OCI-LY3 (cell line): Measurements from ENCODE around the gene PTPN21.

Experiments used
- H2AFZ ChIP-seq: fragments of 200-600, 300-600 bp; shearing (Covaris generic); 2 replicates; pipeline ENCODE4 v1.6.0; 2014; ENCODE audit warnings: antibody characterized with exemption, low read depth, low read length
- H3K27ac ChIP-seq: fragments of 200-600, 300-600 bp; sonication (generic); 2 replicates; pipeline ENCODE4 v1.5.1; 2014; ENCODE audit warnings: mild to moderate bottlenecking, low read length, moderate library complexity, mixed read lengths
- H3K27me3 ChIP-seq: fragments of 200-600, 300-600 bp; sonication (generic); 2 replicates; pipeline ENCODE4 v1.6.1; 2014; ENCODE audit warnings: low read depth, low read length, mixed read lengths
- H3K36me3 ChIP-seq: fragments of 200-600, 300-600 bp; sonication (generic); replicated peaks from 2 replicates; pipeline ENCODE3; 2014; ENCODE audit warnings: low read depth, low read length, mixed read lengths
- H3K4me1 ChIP-seq: fragments of 300-600, 200-600 bp; sonication (generic); 2 replicates; pipeline ENCODE4 v1.6.1; 2014; ENCODE audit warnings: low read length, mixed read lengths
- H3K4me2 ChIP-seq: fragments of 200-600, 300-600 bp; sonication (generic); 2 replicates; pipeline ENCODE4 v1.6.1; 2014; ENCODE audit warnings: low read length, mixed read lengths
- H3K4me3 ChIP-seq: fragments of 300-600, 200-600 bp; sonication (generic); 2 replicates; pipeline ENCODE4 v1.5.1; 2014; ENCODE audit warnings: antibody characterized with exemption, mild to moderate bottlenecking, low read length, moderate library complexity
- H3K79me2 ChIP-seq: fragments of 300-600, 200-600 bp; shearing (Covaris generic); 2 replicates; pipeline ENCODE4 v1.6.1; 2014; ENCODE audit warnings: mild to moderate bottlenecking, low read length, mixed read lengths
- H3K9ac ChIP-seq: fragments of 300-600, 200-600 bp; shearing (Covaris generic); 2 replicates; pipeline ENCODE4 v1.6.0; 2014; ENCODE audit warnings: mild to moderate bottlenecking, low read length, moderate library complexity
- H3K9me3 ChIP-seq: fragments of 200-600, 300-600 bp; shearing (Covaris generic); 2 replicates; pipeline ENCODE4 v1.6.1; 2014; ENCODE audit warnings: low read length, mixed read lengths; ENCODE audit not compliant: insufficient read depth
- H4K20me1 ChIP-seq: fragments of 200-600, 300-600 bp; sonication (generic); 2 replicates; pipeline ENCODE4 v1.6.1; 2016; ENCODE audit warnings: low read length, mixed read lengths; ENCODE audit not compliant: insufficient read depth
- EZH2phosphoT487 ChIP-seq: fragments of 200-600 bp; shearing (Covaris generic); IDR thresholded peaks from 2 replicates; pipeline ENCODE4 v1.6.1; 2018; ENCODE audit warnings: antibody characterized with exemption, mixed run types, low read depth
- TF ChIP-seq, protein P1 (sequence below): fragments of 200-600, 300-600 bp; sonication (generic); IDR thresholded peaks from 2 replicates; pipeline ENCODE4 v1.5.1; 2014; ENCODE audit warnings: antibody characterized with exemption, low read length, low read depth

PTPN21 gene

DNA sequence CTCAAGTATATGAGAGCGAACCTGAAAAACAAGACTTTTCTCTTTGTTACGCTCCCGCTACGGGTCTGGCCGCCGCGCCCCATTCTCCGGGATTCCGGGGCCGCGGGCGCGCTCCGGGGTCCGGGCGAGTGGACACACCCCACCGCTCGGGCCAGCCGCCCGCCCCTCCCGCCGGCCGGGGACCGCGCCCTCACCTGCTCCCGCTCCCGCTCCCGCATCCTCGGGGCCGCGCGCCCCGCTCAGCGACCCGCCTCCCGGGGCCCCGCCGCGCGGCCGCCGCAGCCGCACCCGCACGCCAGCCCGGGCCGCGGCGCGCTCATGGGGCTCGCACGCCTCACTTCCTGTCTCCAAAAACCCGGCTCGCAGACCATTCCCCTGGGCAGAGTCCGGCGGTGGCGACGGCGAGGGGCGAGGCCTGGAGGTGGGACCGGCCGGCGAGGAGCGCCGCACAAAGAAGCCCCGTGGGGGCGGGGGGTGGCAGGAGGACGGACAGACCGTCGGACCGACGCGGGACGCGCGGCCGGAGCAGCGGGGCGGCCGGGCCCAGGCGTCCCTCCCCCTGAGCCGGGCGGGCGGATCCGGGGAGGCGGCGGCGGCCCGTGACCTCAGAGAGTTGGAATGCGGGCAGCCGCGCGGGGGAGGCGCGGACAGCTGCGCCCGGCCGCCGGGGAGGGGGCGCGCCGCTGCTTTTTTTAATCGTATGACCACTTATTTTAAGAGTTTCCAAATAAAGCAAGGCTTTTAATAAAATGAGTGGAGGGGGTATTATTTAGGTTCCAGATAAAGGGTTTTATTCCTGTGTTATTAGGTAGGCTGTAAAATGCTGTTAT is at the start of gene PTPN21:
TSS of gene PTPN21 (minus strand) at position 551 of the 830 bp plus-strand sequence. CDS start 4,590 bp downstream, outside the sequence.
- no peak for TF ChIP-seq EZH2phosphoT487
- TF ChIP-seq, protein P1, sequence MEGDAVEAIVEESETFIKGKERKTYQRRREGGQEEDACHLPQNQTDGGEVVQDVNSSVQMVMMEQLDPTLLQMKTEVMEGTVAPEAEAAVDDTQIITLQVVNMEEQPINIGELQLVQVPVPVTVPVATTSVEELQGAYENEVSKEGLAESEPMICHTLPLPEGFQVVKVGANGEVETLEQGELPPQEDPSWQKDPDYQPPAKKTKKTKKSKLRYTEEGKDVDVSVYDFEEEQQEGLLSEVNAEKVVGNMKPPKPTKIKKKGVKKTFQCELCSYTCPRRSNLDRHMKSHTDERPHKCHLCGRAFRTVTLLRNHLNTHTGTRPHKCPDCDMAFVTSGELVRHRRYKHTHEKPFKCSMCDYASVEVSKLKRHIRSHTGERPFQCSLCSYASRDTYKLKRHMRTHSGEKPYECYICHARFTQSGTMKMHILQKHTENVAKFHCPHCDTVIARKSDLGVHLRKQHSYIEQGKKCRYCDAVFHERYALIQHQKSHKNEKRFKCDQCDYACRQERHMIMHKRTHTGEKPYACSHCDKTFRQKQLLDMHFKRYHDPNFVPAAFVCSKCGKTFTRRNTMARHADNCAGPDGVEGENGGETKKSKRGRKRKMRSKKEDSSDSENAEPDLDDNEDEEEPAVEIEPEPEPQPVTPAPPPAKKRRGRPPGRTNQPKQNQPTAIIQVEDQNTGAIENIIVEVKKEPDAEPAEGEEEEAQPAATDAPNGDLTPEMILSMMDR = no peak
- H3K9ac ChIP-seq = peak within 1 kb of the TSS; percentile 66
- H3K27me3 ChIP-seq = peaks cover 40% of the 10 kb centered on the region
- no peaks in the 10 kb centered on the region for H4K20me1 ChIP-seq
- H3K4me1 ChIP-seq = peaks cover 9% of the 10 kb centered on the region
- H3K79me2 ChIP-seq = no peaks in the 10 kb centered on the region
- peak within 1 kb of the TSS; percentile 100 for H3K4me3 ChIP-seq
- H3K27ac ChIP-seq = no peak within 1 kb of the TSS
- H3K36me3 ChIP-seq = no peaks in the 10 kb centered on the region
- H3K4me2 ChIP-seq = peak within 1 kb of the TSS; percentile 100
- H2AFZ ChIP-seq = peak within 1 kb of the TSS; percentile 82
- no peaks in the 10 kb centered on the region for H3K9me3 ChIP-seq

DNA sequence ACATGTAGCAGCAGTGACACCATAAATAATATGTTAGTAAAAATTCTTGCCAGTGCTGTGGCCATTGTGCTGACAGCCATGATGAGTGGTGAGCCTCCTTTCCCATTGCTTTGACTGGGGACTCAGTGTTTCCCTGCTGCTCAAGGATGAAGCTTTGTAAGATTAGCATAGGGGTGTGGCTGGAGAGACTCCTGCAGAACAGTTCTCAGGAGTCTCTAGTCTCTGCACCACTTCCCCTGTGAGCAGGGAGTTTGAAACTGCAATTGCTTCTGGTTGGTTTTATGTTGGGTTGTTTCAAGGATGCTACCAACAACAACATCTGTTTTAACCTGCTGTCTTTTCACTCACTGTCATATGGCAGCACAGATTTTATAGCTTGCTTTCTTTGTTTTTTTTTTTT is 49.4 kb upstream of the PTPN21 start:
- H3K27ac ChIP-seq = no peak overlapping the region
- H3K79me2 ChIP-seq = peaks cover 3% of the 10 kb centered on the region; the same call in 1 of the 2 replicates
- no peak overlapping the region for H3K4me2 ChIP-seq
- H4K20me1 ChIP-seq = no peaks in the 10 kb centered on the region
- peaks cover 52% of the 10 kb centered on the region for H3K36me3 ChIP-seq
- peaks cover 19% of the 10 kb centered on the region for H3K4me1 ChIP-seq
- TF ChIP-seq EZH2phosphoT487 = no peak
- TF ChIP-seq, protein P1 = no peak
- no peaks in the 10 kb centered on the region for H3K27me3 ChIP-seq
- no peak overlapping the region for H3K4me3 ChIP-seq
- no peak overlapping the region for H2AFZ ChIP-seq
- no peak overlapping the region for H3K9ac ChIP-seq
- H3K9me3 ChIP-seq = no peaks in the 10 kb centered on the region

DNA sequence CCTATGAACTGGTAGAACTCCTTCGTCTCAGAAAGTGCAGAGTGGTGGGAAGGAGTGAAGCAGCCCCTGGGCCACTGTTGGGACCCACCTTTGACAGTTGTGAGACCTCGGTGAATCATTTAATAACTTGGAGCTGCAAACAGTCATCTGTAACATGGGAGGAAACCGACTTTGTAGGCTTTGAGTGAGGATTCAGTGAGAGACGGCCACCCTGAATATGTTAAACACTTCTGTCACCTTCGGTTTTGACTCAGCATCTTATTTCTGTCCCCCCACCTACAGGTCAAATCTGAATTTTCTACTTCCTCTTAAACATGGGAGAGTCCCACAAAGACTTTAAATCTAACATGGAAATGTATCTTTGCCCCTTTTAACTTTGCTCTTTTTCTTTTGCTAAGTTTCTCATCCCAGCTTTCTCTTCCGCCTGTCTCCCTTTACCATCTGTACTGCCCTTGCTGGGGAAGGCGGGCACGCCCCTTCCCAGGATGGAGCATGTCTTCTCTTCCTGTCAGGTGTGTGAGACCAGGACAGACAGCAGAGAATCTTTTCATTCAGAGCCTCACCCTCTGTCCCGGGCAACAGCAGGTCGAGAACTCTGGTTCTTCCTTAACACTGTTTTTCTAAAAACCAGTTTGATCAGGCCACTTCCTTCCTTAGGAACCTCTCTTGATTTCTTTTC is 45.1 kb upstream of the PTPN21 start:
- H4K20me1 ChIP-seq = no peaks in the 10 kb centered on the region
- peaks cover 3% of the 10 kb centered on the region; the same call in 1 of the 2 replicates for H3K79me2 ChIP-seq
- peak overlapping the region; percentile 69 for H3K4me3 ChIP-seq
- H2AFZ ChIP-seq = no peak overlapping the region
- H3K9me3 ChIP-seq = no peaks in the 10 kb centered on the region
- peak overlapping the region; percentile 61 for H3K9ac ChIP-seq
- peak overlapping the region; percentile 93 for H3K27ac ChIP-seq
- TF ChIP-seq, protein P1 = no peak
- TF ChIP-seq EZH2phosphoT487 = no peak
- peaks cover 59% of the 10 kb centered on the region for H3K4me1 ChIP-seq
- H3K27me3 ChIP-seq = no peaks in the 10 kb centered on the region
- peak overlapping the region; percentile 95 for H3K4me2 ChIP-seq
- H3K36me3 ChIP-seq = peaks cover 67% of the 10 kb centered on the region

DNA sequence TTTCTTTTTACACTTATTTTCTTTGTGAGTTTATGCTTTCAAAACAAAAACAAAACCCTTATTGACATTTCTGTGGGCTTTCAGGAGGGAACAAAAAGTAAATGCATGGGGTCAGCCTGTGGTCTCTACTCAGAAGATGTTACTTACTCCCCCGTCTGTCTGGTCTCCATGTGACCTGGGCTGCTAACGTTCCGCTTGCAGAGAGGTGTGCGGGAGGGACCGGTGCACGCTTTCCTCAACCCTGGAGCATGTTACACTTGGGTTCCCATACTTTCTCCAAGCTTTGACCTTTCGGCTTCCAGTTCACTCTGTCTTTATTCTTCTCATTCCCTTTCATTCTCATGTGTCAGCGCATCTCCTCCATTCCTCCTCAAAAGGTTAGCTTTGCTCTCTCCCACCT is 44.5 kb upstream of the PTPN21 start:
- Histone ChIP-seq H4K20me1 (no peaks in the 10 kb centered on the region), H3K27ac (peak overlapping the region; percentile 93), H3K4me3 (peak overlapping the region; percentile 69), H3K9ac (peak overlapping the region; percentile 61), H3K9me3 (no peaks in the 10 kb centered on the region), H3K4me2 (peak overlapping the region; percentile 95), H2AFZ (no peak overlapping the region), H3K4me1 (peaks cover 65% of the 10 kb centered on the region), H3K79me2 (peaks cover 3% of the 10 kb centered on the region; the same call in 1 of the 2 replicates), H3K36me3 (peaks cover 72% of the 10 kb centered on the region), H3K27me3 (no peaks in the 10 kb centered on the region)
- TF ChIP-seq EZH2phosphoT487 = no peak
- TF ChIP-seq, protein P1 = no peak
